HG03565 (cell line): ENCODE data around the gene TRPM1.

ENCODE experiments used
- ATAC-seq: cut with Tn5 transposase; IDR thresholded peaks from one replicate; pipeline ENCODE4 v1.9.1; 2021; ENCODE audit warnings: mild to moderate bottlenecking, moderate library complexity; ENCODE audit not compliant: unreplicated experiment

The TRPM1 gene

DNA sequence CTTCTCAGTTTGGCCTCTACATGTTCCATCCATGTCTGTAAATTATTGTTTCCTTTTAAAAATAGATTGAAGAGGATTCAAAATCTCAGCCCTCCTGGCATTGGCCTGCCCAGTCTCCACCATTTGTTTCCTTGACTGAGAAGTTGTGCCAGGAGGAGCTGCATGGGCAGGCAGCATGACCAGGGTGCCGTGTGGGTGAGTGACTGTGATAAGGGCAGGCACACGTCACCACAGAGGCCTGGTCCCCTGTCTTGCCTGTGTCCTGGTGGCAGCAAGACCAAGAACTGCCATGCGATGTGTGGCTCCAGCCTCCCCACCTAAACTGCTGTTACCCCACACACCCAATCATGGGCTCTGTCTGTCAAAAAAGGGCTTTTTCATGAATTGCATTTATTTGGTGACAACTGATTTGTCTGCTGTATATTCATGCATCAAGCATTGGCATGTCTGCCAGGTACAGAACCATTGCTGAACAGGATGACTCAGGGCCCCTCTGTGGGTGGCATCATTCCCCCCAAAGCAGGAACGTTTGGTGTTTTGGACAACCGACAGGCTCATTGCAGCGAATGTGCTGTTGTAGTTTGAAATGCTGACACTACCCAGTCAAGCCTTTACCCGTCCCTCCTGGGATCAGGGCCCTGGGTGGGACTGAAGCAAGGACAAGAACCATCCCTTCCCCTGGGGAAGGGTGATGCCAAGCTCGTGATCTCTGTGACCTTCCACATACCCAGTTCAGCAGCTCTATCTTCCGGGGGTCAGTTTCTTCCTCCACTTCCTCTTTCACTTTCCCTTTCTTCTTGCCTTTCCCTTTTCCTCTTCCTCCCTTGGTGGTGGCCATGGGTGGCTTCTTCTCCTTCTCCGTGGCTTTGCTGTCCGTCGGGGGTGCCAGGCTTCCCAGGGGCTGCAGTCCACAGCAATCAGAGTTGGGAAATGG lies 51.6 kb downstream of the TRPM1 start:
- ATAC-seq, result no peak

DNA sequence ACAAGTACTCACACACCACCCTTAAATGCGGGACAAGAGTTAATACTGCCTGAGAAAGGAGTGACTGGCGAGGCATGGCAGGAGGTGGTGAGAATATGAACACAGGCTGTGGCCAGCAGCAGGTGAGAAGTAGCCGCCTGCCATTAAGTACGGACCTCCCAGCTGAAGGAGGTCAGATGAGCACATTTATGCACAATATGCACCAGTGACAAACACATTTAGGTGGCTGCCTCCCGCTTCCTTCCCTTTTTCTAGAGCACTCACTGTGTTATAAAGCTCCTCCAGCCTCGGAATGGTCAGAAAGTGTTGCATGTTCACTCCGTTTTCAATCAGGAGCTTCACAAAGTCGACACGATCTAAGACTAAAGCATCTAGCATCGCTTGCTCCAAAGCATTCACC lies 52.4 kb downstream of the TRPM1 start:
- ATAC-seq, result no peak

DNA sequence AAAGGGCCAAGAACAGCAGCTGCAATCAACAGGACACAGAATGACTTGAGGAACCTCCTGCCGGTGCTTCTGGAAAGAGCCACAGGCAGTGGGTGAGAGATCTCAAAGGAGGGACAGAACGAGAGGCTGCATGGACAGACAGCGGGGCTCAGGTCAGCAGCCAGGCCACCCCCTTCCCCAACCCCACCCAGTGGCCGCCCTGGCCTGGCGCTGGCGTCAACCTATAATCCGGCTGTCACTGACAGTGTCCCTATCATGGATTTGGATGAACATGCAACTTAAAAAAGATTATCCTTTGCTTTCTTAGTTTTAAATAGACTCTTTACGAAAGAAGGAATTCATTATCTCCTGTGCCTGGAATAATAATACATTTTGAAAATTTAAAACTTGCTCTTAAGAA lies 54.1 kb downstream of the TRPM1 start:
- no peak for ATAC-seq

DNA sequence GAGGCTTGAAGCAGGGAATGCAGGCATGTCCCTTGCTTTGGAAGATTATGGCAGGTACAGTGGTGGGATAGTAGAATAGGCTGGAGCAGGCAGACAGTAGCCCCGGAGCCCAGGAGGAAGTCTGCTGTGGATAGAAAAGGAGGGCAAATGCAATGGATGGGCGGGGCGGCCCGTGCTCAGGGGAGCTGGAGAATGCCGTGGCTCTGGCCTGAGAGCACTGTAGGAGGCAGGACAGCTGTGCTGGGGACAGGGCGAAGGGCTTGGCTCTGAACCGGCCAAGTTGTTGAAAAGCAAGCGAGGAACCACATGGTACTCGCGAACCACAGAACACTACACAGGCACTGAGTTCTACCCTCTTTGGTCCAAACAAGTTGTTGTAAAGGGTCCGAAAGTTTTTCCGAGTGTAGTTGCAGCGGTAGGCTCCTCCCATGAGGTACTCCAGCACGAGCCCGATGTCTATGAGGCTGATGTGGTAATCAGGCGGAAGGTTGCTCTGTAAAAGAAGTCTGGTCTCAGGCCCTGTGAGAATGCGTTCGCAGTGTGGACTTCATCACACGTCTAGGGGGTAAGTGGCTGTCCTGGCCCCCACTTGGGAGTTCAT lies 54.7 kb downstream of the TRPM1 start:
- no peak for ATAC-seq

DNA sequence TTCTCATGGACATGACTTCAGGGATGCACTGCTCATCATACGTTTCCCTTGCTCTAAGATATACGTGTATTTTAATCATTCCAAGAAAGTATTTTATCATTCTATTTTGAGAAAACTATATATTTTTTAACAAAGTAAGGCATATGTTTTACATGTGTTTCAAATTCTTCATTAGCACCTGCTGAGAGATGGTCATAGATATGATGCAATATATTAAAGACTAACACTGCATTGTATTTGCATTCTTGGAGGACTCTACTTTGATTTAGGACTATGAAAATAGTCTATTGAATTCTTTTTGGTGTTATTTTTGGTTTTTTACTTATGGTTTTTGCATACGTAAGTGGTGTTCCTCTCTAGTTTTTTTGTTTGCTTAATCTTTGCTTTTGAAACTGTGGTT lies 55.9 kb downstream of the TRPM1 start:
- no peak for ATAC-seq

DNA sequence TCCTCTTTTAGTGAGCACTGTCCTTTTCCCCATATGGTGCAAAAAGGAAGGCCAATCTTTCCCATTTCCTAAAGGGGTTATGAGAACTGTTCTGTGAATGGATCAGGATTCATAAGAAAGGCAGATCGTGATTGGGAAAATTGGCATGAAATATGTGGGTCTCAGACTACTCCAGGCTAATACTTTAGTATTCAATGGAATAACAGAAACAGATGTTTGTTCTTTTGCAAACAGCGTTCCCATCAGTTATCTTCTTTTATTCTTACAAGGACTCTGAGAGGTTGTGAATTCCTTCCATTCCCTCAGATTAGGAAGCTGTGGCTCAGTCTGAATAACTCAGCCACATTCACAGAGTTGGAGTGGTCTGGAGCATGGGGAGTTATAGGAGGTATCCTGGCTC lies 58.8 kb downstream of the TRPM1 start:
- no peak for ATAC-seq

DNA sequence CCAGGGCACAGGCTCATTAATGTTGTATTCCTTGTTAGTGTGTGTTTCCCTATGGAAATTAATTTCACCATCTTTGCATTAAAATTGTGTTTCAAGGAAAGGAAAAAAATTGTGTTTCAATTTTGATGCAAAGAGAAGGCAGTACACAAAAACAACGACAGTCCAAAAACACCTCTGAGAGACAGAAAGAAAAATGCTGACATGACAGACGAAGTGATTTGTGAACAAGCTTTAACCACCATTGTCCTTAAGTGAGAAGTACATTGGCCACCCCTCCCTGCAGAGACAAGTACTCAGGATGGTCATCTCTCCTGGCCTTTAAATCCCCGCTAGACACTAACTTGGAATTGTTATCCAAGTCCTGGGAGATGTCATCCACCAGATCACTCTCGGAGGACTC lies 59.9 kb downstream of the TRPM1 start:
- no peak for ATAC-seq

DNA sequence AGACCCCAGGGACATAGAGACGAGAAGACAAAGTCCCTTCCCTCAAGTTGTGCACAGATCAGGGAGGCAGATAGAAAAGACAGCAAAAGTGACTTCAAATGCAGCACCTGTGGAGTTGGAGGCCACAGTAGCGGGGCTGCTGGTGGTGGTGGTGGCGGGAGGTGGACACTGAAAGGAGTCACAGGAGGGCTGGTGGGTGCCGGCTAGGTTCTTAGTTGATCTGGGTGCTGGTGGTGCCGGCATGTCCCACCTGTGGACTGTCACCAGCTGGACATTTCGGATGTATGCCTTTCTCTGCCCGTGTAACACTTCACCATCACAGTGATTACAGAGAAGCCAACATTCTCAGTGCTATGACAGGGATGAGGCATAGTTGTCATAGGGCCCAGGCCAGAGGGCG lies 60.9 kb downstream of the TRPM1 start:
- ATAC-seq, result no peak

DNA sequence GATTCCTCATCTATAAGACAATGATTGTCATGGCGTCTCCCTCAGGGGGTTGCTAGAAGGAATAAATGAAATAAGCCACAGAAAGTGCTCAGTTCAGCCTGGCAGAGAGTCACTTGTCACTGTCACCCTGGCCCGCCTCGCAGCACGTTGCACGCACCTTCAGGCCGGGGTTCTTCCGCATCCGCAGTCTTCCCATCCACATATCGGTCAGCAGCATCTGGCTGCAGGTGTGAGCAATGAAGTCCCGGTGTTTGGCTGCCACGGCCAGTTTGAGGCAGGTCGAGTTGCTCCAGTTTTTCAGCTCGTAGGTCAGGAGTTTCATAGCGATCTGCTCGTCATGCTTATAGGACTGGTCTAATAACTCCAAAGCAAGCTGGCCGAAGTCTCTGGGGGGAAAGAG lies 61.6 kb downstream of the TRPM1 start:
- no peak for ATAC-seq

DNA sequence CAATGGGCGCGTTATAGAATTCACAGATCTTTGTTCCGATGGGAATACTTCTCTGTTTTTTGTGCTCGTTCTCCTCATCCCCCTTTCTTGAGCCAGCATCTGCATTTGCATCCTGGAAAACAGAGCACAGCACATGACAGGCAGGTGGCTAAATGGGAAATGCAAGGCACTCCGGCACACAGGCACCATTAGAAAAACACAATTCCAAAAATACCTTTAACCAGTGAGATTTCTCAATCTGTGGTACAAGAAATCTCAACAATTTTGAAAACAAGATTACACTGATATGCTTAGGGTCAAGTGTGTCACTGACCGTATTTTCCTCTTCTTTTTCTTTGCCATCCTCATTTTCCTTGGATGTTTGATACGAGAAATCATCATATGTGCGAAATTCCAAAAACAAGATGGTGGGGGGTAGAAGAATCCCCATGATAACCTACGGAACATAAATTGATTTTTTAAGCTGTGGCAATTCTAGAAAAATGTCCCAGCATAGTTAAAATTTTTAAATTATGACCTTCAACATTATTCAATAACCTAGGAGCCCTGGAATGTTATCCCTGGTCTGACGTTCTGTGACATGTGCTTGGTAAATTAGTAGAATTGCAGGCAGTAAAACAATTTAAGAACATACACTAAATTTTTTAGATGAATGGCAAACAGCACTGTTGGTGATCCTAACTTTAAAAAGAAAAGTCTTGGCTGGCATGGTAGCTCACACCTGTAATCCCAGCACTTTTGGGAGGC lies 63.6 kb downstream of the TRPM1 start:
- ATAC-seq, result no peak

DNA sequence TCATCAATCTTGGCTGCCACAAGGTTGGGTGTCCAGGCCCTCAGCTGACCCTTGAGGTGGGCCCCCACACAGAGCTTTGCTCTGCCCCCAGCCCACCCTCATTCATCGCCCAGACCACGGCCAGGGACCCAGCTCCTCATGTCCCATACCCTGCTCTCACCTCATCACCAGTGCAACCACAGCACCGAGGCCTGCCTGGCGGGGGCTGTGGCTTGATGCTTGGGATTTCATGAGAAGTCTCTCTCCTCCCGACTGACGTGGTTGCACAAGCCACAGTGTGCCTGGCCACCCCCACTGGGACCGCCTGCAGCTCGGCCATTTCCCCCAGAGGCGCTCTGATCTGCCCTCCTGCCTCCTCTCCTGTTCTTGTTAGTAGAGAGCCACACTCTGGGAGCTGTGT lies 64.7 kb downstream of the TRPM1 start:
- ATAC-seq, result no peak

DNA sequence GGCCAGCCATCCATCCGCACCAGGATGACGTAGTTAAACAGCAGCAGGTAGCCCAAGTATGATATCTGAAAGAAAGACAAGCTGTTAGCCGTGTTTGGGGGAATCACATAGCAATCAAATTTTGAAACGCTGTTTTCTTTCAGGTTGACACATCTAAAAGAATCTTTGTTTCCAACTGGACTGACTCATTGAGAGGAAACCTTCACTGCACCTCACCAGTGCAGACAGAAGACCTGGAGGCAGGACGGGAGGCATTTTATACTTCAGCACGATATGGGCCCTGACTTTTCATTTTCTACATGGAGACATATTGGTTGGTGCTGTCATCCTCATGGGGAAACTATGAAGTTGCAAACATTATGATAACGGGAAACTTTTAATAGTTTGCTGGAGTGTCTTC lies 65.9 kb downstream of the TRPM1 start:
- ATAC-seq, result no peak

DNA sequence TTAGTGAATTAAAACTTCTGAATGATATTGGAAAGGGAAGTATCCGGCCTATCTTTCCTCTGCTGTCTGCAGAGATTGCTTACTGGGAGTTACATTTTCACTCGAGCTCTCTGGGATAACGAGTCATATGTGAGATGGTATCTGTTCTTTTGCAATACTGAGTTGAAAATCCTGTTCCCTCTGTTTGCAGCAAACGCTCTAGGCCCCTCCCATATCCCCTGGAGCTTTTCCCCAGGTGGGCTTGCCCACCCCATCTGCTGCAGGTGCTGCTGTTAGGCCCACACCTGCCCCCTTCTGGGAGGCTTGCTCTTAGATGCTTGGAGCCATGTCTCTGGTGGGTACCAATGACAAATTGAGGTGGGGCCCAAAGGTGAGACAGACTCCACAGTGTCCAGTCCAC lies 67.4 kb downstream of the TRPM1 start:
- ATAC-seq, result no peak

DNA sequence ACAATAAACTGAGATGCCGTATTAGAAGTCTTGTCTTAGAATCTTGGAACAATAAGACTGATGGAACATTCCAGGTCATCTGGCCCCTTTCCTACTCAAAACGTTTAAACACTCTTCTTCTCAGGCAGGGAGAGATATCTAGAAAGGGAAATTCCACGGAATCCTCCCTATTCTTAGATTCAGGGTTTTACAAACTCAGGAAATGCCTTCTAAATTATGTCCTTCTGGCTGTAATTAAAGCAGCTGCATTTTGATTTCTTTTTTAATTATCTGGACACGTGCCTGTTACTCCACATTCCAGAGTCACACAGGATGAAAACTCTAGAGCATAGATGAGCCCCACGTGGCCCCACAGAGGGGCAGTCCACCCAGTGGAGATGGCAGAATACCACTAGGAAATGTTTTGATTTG lies 68.6 kb downstream of the TRPM1 start:
- no peak for ATAC-seq

DNA sequence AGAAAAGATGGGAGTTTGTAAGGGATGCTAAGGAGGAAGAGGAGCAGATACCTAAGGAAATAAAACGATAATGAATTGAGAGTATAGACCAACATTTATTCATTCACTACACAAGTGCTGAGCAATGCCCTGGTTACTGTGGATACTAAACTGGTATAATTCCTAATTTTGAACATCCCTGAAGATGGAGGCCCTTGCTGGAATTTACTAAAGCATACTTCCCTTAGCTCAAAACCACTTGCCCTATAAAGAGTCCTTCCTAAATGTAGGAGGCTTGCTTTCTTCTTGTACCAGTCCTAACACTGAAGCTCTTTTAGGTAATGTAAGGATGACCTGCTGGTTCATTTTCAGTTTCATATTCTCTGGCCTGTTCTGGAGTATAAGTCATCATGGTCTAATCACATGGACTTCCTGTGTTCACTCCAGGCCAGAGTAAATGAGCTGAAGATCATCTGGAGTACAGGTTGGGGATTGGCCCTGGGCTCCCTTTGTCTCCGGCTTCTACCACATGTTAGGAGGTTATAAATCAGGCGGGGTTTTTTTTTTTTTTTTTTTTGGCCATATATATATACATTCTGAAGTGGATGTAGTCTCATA lies 70.0 kb downstream of the TRPM1 start:
- ATAC-seq, result peak; percentile 71

DNA sequence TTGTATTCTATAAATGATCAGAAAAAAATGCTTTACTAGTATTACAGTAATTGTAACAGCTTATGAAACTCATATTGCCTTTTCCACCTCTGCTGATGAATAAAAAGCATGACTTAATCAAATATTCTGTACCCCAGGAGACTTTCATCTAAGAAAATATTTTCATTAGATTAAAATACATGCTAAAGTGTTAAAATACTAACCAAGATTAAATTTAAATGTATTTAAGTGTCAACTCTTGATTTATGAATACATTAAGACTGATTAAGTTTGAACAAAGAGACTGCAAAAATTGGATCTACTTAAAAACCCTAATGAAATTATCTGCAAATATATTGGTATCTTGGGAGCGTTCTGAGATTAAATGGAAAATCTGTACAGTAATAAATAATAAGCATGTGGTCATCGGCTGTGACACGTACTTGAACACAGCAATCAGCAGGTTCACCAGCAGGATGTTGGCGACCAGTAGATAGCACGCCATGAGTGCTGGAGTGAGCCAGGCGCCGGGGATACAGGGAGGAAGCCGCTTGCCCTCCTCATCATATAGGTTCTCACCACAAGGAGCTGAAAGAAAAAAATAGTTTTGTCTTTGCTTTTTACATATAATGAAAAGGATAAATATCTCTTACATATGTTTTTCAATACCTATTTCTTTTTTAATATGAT lies 73.5 kb downstream of the TRPM1 start:
- ATAC-seq, result no peak

DNA sequence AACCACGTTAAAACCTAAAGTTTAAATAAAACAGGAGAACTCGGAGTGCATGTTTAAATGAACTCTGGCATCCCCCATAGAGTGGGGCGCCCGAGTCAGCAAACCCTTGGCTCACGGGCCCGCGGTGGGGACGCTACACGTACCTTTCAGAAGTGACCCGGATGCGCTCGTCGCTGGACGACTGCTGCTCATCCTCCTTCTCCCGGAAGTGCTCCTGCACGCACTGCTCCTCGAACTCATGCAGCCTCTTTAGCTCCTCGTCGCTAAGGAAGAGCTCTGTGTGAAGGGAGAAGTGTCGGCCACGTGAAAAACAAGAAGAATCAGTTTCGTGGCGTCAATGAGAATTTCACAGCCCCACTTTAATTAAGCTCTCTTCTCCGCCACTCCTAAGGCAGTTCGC lies 75.5 kb downstream of the TRPM1 start:
- no peak for ATAC-seq

DNA sequence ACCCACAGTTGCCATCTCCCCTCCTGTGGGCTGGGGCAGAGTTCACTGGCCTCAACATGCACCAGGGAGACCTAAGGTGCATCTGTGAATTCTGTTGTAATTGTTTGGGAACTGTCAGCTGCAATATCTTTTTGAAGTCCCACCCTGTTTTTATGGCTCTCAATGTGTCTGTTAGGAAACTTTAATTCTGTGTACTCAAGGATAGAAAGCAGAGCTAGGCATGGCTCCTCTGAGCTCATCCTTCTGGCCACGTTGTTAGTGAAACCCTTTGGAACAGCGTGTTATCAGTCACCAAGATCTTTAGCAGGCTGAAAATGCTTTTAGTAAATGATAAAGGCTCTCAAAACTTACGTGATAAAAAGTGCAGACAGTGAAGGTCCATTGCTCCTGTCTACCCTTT lies 76.5 kb downstream of the TRPM1 start:
- no peak for ATAC-seq

DNA sequence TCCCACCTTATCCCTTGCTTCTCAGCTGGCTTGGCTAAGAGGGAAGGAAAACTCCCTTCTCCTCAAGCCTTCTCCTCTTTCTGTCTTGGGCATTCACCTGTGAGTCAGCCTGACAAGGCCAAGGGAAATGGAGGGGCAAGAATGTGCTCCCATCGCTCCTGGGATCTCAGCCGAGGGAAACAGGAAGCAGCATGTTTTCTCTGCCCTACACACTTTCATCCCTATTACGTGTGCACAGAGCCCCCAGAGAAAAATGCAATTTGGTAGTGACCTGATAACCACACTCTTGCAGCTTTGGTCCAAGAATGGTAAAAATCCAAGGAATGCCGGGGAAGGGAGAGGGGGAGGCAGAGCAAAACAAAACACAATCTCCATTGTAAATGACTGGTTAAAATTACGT lies 77.2 kb downstream of the TRPM1 start:
- ATAC-seq, result no peak

DNA sequence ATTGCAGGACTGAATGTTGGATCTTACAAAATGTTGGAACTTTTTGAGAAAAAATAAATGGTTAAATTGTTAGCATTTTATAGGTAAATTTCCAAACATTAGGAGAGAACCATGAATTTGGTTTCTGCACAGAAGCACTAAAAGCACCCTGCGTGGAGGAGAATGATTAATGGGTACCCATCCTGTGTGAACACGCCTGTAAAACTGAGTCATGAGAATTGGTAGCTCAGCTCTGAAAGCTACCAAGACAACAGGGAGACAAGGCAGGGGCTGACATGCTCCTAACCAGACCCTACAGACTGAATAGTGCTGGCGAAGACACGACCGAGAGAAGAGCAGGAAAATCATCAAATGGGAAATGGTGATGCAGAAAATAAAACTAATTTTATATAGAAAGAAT lies 77.7 kb downstream of the TRPM1 start:
- no peak for ATAC-seq

DNA sequence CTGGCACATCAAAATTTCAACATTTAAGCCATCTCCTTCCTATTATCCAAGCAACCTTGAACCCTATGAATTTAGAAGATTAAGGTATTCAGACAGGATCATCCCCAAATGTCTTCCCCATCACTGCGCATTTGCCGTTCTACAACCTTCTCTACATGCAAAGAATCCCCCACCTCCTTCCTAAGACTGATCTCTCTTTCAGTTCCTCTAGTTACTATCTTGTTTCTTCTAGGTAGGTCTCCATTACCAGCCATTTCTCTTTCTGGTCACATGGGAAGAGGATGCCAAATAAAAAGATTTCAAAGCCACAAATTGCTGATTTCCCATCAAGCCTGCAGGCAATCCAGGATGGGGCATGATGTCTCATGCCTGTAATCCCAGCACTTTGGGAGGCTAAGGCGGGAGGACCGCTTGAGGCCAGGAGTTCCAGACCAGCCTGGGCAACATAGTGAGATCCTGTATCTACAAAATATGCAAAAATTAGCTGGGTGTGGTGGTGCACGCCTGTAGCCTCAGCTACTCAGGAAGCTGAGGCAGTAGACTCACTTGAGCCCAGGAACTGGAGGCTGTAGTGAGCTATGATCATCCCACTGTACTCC lies 80.4 kb downstream of the TRPM1 start:
- no peak for ATAC-seq
